T-helper 2 cell treated with Interferon-gamma antibody and Interleukin-4, amounts not matched to agents 100 ng/mL and 5 ng/mL, for 36 hours (primary cell): Measurements from ENCODE around the gene GPR3. TPM values are rescaled to one million over a fixed set of nuclear protein-coding genes. Genes with fewer than 3 reads are reported as not detected.

Experiments
- intact Hi-C: fragments of 100-400 bp; cut with micrococcal nuclease; formaldehyde crosslinking; loops from one replicate; pipeline ENCODE4 v1.15.1; 2023
- total RNA-seq: library from RNA; stranded (reverse); gene quantifications from 2 replicates; pipeline ENCODE4 v1.2.3, GENCODE V29; 2022

The GPR3 gene
- total RNA-seq, 1 donor from 2014 or later, result 0.39 TPM

GRCh38 chr1:27418326-27419185 is 26.1 kb downstream of the GPR3 start:
- intact Hi-C loops, result no loop called here

GRCh38 chr1:27423709-27424108 is 31.3 kb downstream of the GPR3 start:
- intact Hi-C loops, result no loop called here

DNA sequence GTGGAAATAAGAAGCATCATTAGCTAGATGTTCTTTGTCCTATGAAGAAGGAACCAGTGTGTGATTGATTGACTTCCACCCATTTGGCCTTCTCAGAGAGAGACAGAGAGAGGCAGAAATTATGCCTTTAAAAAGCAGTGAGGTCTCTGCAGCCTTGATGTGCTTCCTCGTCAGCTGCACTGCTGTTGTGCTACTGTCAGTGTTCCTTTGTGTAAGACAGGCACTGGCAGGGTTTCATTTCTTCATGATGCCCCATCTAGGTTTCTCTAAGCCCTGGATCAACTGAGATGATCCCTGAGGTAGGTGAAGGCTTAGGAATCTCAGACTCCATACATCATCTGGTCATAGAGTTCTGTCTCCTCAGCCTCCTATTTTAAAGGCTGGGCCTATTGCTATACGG is 34.9 kb downstream of the GPR3 start:
- intact Hi-C loops, result no loop called here

DNA sequence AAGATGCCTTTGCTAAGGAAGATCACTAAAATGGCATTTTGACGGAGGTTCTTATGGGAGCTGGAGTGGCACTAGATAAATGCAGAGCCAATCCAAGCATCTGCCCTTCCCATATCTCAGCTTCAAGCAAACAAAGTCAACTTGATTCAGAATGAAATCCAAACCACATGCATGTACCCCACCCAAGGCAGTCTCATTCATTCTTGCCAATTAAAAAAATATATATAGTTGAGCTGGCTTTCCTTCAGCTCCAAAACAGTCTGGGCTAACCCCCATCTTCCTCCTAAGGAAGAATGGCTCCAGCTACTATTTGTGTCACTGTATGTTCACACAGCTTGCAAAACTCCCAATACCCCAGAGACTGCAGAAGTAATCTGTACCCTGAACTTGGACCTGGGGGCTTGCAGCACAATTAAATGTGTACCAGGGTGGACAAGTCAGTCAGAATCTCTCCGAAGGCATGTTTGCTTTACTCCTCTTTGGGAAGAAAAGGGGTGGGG is 35.4 kb downstream of the GPR3 start:
- intact Hi-C loops, result no loop called here

GRCh38 chr1:27428316-27429028 is 36.0 kb downstream of the GPR3 start:
- intact Hi-C loops, result no loop called here

- intact Hi-C loops, result no loop called here
These were observed 36.6 kb downstream of the GPR3 start for GRCh38 chr1:27429029-27429425.

DNA sequence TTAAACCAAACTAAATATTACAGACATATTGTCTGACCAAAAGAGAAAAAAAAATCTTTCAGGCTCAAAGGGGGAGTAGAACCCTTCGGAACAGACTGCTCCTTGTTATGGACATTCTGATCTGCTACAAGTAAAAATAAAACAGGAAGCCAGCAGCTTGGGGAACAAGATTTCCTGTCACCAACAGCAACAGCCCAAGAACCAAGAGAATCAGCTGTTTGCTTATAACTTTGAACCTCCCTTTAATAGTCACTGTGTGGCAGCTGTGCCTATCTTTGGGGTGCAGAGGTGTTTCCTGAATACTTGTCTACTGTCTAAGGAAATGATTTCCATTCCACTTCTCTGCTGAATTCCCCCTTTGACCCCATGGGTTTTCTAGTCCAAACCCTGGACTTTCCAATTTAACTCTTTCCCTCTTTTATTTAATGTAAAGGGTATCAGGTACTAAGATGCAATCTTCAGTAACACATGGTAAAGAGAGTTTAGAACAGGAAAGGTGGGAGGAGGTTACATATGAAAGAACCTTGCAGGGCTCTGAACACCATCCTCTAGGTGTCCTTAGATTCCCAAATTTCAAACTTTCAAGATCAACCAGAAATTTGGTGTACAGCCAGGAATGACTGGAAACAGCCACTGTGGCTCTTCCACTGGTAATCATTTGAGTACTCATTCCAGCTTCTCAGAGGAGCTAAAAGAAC is 38.6 kb downstream of the GPR3 start:
- intact Hi-C loops, result loop anchor here (5.0 kb wide), 1 partner anchor 61 kb away; the partner anchor contains the start of gene WASF2

GRCh38 chr1:27431601-27431940 is 39.1 kb downstream of the GPR3 start:
- intact Hi-C loops, result loop anchor here (5.0 kb wide), 1 partner anchor 61 kb away; the partner anchor contains the start of gene WASF2

DNA sequence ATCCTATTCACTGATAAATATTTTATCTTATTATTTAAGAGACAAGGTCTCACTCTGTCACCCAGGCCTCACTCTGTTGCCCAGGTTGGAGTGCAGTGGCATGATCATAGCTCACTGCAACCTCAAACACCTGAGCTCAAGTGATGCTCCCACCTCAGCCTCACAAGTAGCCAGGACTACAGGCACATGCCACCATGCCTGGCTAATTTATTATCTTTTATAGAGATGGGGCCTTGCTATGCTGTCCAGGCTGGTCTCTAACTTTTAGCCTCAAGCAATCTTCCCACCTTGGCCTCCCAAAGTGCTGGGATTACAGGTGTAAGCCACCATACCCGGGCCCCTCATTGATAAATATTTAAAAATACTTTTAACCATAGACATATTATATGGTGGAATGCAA is 40.3 kb downstream of the GPR3 start:
- intact Hi-C loops, result loop anchor here (5.0 kb wide), 1 partner anchor 60 kb away; the partner anchor contains the start of gene WASF2

DNA sequence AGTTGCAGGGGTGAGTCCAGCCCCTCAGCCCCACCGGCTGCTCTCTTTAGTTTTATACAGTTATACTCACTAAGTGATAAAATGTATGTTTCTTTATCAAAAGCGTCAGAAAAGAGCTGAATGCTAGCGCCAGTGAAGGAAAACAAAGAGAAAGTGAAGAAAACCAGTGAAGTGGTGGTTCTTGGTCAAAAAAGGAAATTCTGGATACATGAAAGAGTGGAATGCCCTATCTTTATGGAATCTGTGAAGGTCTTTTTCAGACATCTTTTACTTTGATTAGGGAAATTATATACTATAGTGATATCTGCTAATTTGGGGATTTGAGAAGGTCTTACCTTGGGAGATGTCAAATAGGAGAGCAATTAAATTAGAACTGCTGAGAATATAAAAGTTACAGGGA is 41.3 kb downstream of the GPR3 start:
- intact Hi-C loops, result loop anchor here (5.0 kb wide), 1 partner anchor 59 kb away; the partner anchor contains the start of gene WASF2

DNA sequence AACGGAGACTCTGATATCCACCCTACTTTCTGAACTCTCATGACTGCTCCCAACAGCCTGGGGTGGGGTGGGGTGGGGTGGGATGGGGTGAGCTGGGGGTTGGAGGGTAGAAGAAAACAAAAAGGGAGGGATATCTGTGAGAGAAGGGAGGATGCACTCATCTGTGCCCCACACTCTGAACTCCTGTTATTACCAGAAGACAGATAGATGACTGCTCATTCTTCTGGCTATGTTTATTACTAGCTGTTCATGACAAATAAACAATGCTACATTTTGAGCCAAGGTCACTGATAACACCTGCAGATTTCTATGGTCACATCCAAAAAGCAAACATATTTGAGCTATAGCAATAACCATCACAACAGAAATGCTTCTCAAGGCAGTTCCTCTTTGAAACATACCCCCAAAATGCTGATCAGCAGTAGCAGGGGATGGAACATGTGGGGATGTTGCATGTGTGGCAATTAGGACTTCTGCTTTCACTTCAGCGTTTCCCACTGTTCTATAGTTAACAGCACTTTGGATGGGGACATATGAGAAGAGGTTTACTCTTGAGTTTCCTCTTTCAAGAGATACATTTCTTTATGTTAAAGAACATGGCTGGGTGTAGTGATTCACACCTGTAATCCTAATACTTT is 43.3 kb downstream of the GPR3 start:
- intact Hi-C loops, result no loop called here

DNA sequence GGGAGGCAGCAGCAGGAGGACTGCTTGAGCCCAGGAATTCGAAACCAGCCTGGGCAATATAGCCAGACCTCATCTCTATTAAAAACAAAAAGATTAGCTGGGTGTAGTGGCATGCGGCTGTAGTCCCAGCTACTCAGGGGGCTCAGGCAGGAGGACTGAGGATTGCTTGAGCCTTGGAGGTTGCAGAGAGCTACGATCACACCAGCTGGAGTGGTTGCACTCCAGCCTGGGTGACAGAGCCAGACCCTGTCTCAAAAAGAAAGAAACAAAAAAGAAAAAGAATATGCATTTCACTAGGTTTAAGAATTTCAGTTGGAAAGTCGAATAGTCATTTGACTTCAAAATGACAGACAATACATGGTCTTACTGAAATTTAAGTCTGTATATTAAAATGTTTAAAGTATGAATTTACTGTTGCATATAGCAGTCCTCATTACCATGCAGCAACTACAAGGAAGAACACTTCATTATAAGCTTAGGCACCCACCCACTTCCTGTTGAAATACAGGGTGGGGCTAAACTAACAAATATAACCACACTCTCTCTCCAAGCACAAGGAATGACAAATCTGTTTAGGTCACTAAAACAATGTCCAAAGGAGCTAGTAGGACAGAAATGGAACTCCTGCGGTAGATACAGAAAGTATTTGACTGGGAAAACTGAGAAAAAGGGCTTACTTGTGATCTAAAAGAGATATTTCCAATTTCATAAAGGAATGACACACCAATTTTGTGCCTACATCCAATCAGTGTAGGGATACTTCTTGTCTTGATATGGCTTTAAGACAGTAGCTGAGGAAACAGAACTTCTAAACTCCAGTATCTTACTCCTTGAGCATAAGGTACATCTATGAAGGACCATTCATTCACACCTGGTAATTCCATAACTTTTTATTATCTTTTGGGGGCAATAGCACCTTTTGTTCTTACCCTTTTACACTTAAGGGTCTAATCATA is 44.1 kb downstream of the GPR3 start:
- intact Hi-C loops, result no loop called here

DNA sequence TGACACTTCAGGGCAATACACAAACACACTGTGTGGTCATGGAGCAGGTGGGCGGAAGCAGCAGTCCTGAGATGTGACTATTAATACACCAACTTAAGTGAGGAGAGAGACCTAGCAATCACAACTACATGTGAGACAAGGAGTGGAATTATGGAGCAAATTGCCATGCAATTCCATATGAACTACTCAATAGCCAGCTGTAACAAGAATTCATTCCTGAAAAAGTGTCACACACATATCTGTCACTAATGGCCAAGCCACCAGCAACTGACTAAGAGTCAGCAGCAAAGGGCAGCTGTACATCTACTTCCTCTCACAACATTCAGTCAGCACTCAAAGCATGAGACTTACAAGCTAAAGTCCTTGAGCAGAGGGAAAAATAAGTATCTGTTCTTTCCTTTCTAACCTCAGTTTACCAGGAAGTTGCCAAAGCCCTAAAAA is 46.2 kb downstream of the GPR3 start:
- intact Hi-C loops, result no loop called here

DNA sequence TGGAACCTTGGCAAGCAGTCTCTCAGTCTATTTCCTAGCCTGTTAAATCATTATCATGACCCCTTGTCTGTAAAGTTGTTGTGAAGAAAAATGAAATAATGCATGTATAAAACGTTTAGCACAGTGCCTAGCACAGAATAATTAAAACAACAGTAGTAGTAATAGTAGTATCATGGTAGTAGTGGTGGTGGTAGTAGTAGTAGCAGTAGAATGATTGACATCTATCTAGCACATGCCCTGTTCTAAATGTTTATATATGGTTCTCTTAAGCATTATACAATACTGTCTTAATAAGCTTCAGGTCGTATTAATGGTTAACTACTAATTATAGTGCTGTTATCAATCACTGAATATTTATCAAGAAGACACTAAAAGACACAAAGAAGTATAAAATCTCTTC is 46.7 kb downstream of the GPR3 start:
- intact Hi-C loops, result no loop called here

GRCh38 chr1:27444632-27445031 is 52.2 kb downstream of the GPR3 start:
- intact Hi-C loops, result no loop called here

Other genes starting within 250 kb of the GPR3 start
- 24.6 and 25.4 TPM in 2 replicates for gene SLC9A1, start 237.5 kb upstream of the GPR3 start, total RNA-seq
- gene WDTC1, start 158.0 kb upstream of the GPR3 start, total RNA-seq, result 24.0 and 24.4 TPM in 2 replicates
- gene TMEM222, start 70.5 kb upstream of the GPR3 start, total RNA-seq, result 39.5 and 39.8 TPM in 2 replicates
- 83.6 and 90.1 TPM in 2 replicates for gene SYTL1, start 50.6 kb upstream of the GPR3 start, total RNA-seq
- gene MAP3K6, start 25.7 kb upstream of the GPR3 start, total RNA-seq, result 9.6 and 12.7 TPM in 2 replicates
- not detected in 2 replicates for gene FCN3, start 17.8 kb upstream of the GPR3 start, total RNA-seq
- gene CD164L2, start 9.3 kb upstream of the GPR3 start, total RNA-seq, result not detected in 2 replicates
- gene WASF2, start 97.5 kb downstream of the GPR3 start, total RNA-seq, result 124 and 125 TPM in 2 replicates
- gene AHDC1, start 211.5 kb downstream of the GPR3 start, total RNA-seq, result 21.4 and 21.7 TPM in 2 replicates
- 0.14 and 0.23 TPM in 2 replicates for gene FGR, start 242.6 kb downstream of the GPR3 start, total RNA-seq